ENCODE results near the gene H3-3A.

Gene H3-3A

DNA sequence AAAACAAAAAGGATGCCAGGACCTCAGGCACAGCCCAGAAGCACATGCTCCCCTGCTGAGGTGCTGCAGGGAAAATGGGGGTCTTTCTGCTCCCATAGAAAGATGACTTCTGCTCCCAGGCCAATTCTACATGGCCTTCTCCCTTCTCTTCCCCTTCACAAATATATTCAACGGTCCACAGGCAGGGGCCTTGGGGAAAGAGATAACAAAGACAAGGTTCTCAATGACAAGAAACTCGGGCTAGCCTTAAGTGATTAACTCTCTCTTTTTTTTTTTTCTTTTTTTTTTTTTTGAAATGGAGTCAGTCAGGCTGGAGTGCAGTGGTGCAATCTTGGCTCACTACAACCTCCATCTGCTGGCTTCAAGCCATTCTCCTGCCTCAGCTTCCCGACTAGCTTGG, 54.2 kb downstream of the H3-3A start:
- DNase-seq, result no peak

DNA sequence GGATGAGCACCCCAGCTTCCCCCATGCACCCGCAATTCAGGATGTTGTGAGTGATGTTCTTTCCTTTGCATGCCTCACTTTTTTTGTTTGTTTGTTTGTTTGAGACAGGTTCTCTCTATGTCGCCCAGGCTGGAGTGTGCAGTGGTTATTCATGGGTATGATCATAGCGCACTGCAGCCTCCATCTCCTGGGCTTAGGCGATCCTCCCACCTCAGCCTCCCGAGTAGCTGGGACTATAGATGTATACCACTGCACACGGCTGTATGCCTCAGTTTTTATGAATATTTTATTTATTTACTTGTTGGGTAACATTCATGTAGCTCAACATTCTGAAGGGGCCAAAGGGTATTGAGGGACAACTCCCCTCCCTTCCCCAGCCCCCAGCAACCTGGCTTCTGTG, 54.8 kb downstream of the H3-3A start:
- DNase-seq, result no peak

DNA sequence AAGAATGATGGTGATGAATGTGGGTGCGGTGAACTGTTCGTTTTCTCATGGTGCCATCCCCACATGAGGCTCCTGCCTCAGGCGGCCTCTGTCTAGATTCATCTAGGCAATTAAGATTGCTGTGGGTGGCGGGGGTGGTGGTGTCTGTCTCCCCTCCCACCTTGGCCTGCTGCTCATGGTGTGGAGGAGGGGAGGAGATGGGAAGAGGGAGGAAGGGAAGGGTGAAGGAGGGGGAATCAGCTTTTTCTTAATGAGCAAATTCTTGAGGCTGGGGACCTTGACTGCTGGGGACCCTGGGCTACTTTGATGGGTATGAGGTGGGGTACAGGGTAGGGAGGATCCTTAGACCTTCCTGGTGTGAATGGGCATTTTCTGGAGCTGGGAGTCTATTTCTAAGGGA, 55.8 kb downstream of the H3-3A start:
- DNase-seq, result no peak

DNA sequence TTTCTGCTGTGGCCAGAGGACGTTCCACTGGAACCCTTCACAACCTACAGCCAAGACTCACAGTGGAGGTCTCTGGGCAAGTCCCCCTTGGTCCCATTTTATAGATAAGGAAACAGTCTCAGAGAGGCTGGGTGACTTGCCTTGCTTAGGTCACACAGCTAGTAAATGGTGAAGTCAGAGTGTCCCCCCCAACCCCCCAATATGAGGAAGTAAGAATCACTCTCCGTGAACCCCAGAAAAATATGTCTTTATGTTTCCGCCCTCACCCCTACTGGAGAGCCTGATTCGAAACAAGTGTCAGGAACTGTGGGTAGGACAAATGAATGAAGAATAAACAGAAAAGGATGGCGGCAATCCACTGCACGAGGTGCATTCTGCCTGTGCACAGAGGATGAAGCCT, 56.7 kb downstream of the H3-3A start:
- DNase-seq, result no peak

DNA sequence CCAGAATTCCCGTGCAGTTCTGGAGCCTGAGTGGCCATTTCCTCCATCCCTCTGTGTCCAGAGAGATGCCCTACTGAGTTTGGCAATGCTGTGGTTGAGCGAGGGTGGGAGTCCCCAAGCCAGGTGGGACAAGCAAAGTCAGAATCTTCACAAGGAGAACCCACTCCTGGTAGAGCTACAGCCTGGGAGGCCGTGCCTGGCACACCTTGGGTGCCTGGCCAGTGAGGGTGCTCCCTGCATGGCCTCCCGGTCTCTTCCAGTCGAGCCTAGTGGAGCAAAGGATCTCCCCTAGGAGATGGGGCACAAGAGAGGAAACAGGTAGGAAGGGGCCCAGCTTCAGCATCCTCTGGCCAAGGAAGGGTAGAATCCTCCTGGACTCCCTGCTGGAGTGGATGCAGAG, 57.9 kb downstream of the H3-3A start:
- DNase-seq, result no peak

DNA sequence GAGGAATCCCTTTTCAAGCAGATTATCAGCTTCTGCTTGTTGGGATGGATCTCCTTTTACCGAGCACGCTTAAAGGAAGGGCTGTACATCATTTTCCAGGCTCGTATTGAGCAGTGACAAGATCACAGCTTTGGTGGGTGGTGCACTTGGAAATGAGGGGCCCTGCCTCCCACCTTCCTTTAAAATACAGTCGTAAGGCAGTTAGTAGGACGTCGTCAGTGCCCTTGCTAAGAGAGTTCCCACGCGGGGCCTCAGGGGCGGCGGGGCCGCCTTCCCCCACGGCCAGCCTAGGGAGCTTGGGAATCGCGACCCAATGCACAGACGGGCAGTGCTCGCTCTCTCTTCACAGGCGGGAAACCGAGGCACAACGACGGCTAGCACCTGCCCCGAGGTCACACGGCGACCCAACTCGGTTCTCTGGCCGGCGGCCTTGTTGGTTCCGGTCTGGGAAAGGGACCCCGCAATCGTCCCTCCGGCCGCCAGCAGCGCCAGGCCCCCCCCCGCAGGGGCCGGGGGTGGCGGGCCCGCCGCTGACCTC, 58.6 kb downstream of the H3-3A start:
- DNase-seq, result no peak

Measured in NCI-H1694 treated with DMSO at 0.1 percent for 48 hours (cell line).